C4-2B (cell line): ENCODE results near the gene SULT1C3.

ENCODE experiments used
- H3K27ac ChIP-seq: fragments of 450-650 bp; 2 replicates; pipeline ENCODE4 v1.5.1; 2017
- ZFX ChIP-seq: fragments of 450-650 bp; IDR thresholded peaks from 2 replicates; pipeline ENCODE4 v1.6.1; 2017
- TF ChIP-seq, protein P1 (sequence below): fragments of 450-650 bp; conservative IDR thresholded peaks from 2 replicates; pipeline ENCODE4 v1.5.1; 2017; ENCODE audit warnings: mild to moderate bottlenecking

SULT1C3 gene

DNA sequence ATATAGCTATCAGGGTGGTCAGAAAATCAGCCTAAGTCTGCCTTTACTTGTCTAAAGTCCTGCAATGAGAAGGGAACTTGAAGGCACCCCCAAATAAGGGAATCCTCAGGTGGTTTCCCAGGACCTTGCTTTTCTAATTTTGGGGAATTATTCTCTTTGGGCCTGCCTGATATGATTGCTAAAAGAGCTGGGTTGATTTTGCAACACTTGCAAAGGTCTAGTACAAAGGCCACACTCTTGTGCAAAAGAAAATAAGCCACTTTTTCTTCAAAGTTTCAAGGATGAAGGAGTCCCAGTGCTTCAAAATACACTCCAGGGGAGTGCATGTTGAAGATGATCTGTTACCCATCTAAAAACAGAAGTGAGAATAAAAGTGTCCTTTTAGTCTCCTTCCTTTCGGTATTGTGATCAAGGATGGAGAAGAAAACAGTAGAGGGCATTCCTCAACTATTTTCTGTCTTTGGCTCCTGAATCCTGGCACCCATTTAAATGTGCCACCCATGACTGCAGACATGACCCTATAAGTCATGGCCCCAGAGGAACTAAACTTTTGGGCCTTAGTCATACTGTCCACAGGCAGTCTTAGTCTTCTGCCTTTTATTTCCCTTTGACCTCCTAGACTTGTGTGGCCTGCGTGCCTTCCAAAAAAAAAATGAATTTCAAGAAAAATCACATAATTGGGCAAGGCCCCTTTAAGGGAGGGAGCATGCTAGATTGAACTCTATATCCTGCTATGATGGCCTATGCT lies 5.1 kb downstream of the SULT1C3 start:
- H3K27ac ChIP-seq, result no peak overlapping the region
- TF ChIP-seq, protein P1, sequence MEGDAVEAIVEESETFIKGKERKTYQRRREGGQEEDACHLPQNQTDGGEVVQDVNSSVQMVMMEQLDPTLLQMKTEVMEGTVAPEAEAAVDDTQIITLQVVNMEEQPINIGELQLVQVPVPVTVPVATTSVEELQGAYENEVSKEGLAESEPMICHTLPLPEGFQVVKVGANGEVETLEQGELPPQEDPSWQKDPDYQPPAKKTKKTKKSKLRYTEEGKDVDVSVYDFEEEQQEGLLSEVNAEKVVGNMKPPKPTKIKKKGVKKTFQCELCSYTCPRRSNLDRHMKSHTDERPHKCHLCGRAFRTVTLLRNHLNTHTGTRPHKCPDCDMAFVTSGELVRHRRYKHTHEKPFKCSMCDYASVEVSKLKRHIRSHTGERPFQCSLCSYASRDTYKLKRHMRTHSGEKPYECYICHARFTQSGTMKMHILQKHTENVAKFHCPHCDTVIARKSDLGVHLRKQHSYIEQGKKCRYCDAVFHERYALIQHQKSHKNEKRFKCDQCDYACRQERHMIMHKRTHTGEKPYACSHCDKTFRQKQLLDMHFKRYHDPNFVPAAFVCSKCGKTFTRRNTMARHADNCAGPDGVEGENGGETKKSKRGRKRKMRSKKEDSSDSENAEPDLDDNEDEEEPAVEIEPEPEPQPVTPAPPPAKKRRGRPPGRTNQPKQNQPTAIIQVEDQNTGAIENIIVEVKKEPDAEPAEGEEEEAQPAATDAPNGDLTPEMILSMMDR, result no peak
- no peak for TF ChIP-seq ZFX

DNA sequence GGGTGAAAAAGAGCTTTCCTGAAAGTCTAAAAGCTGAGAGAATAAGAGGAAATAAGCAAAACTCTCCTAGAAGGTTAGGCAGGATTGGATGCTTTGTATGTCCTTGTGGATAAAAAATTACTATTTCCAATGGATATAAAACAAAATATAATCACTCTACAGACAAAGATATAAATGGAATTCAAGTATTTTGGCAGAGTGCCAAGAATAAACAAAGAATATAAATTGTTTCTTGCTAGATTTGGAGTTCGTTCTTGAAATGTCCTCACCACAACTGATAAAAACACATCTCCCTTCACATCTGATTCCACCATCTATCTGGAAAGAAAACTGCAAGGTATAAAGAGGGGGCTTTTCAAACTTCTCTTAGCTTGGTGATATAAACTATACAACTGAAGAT lies 13.3 kb downstream of the SULT1C3 start:
- H3K27ac ChIP-seq, result no peak overlapping the region
- TF ChIP-seq, protein P1, result no peak
- no peak for TF ChIP-seq ZFX

DNA sequence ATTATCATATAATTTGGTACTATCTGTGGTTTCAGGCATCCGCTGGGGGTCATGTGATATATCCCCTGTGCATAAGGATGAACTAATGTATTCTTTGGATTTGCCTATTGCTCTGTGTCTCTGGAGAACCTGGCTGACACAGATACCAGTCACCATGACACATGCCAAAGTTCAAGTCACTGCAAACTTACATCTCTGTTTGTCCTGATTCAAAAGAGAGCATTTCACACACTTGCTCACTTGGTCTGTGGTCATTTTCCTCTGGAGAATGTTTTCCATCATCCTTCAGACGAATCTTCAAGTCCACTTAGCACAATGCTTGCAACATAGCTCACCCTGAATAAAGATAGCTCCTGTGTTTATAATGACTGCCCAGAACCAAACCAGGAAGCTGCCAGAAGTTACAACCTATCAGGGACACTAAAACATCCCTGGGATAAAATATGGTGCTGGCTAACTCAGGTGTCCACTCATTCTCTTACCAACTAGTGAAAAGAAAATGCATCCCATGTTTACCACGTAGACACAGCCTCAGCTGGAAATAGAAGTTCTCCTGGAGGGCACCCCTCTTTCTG lies 18.1 kb downstream of the SULT1C3 start:
- no peak overlapping the region for H3K27ac ChIP-seq
- TF ChIP-seq, protein P1, result no peak
- no peak for TF ChIP-seq ZFX

DNA sequence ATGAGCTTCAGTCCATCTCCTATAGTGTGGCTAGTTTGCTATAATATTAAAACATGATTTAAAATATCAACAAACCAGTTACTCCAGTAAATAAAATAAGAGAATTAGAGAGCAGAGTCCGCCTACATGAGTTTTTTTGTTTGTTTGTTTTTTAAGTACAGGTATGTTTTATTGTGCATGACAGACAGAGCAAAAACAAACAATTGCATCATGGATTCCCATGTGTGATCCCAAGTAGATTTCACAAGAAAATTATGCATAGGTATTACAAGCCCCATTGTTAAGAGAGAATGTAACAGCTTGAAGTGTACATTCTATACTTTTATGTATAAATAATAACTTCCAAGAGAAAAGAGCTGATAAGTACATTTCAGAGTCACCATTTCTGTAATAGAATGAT lies 21.0 kb downstream of the SULT1C3 start:
- H3K27ac ChIP-seq, result no peak overlapping the region; the same call in 1 of the 2 replicates
- TF ChIP-seq ZFX, result no peak
- TF ChIP-seq, protein P1, result no peak

DNA sequence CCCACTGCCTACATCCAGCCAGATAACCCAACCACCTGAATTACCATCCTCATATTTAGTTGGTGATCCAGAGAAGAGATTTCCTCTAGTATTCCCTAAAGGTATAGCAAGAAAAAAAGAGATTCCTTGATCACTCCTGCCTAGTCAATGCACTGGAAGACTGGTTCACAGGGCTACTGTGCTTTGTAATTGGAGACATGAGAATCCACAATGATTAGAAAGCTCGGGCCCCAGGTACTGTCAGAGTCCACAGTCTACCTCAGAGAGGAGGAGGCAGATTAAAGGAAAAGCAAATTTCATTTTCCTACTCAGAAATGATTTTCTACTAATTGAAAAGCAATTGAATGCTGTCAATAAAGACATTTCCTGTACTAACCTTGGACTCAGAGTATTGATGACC lies 22.3 kb downstream of the SULT1C3 start:
- H3K27ac ChIP-seq, result no peak overlapping the region
- no peak for TF ChIP-seq ZFX
- TF ChIP-seq, protein P1, result no peak

DNA sequence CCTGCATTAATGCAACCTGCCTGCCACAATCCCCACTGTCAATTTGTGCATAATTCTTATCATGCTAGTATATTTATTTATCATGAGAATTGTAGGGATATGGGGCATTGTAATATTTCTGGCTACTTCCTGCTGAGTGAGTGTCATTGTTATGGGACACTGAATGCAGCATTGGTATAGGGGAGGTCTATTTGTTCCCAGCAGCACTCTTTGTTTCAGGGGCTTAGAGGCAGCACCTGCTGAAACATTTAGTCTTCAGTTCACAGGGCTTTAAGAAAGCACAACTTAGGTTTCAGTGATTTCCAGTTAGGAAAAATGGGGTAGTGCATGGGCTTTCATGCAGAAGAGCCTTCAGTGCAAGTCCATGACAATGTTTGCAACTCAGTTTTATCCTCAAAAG lies 23.6 kb downstream of the SULT1C3 start:
- TF ChIP-seq, protein P1, result no peak
- no peak for TF ChIP-seq ZFX
- H3K27ac ChIP-seq, result no peak overlapping the region

DNA sequence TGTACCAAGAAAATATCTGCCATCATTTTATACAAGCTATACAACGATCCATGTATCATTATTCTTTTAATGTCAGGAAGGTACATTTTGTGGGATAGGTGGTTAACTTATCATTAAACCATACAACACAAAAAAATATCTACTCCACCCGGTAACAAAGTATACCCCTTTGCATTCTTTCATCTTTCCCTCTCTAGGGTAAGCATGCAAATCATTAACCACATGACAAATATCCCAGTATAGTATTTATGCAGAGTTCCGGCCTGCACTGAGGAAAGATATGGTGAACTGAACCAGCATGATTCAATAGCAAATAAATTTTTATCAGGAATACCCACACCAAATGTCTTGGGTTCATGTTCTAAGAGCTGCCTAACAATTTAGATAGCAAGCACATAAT lies 26.4 kb downstream of the SULT1C3 start:
- TF ChIP-seq ZFX, result no peak
- TF ChIP-seq, protein P1, result no peak
- H3K27ac ChIP-seq, result no peak overlapping the region
